HCT116 (cell line): ENCODE results near the gene EHD1. TPM values are rescaled to one million over a fixed set of nuclear protein-coding genes. Genes with fewer than 3 reads are reported as not detected.

Experiments used
- ATAC-seq: fragments of 200-7000 bp; cut with Tn5 transposase; 2 replicates; pipeline ENCODE4 v1.9.1; 2020; ENCODE audit warnings: mild to moderate bottlenecking, moderate library complexity
- BruUV-seq: library from RNA; stranded (reverse); fragments of 400-500 nt; replicated peaks from 2 replicates; lab custom pipeline; 2021; lab: Mats Ljungman, UMichigan
- CTCF ChIA-PET: fragments of 300-600 bp; sonication (Branson Sonifier 250); formaldehyde crosslinking; loops from one replicate; lab custom pipeline; 2021; ENCODE audit warnings: antibody characterized with exemption; lab: Charles Lee
- POLR2A ChIA-PET: fragments of 300-600, 350-600 bp; sonication (Branson Sonifier 250); formaldehyde crosslinking; loops from one replicate; lab custom pipeline; 2021; ENCODE audit warnings: antibody characterized with exemption; lab: Charles Lee
- RAD21 ChIA-PET, 2 experiments: fragments of 300-600 bp; sonication (Branson Sonifier 250); formaldehyde crosslinking; loops; one replicate each; lab custom pipeline; 2023; ENCODE audit warnings: low total read pairs in 2 of 2; ENCODE audit not compliant: uncharacterized antibody in 2 of 2, unreplicated experiment in 2 of 2, low non-redundant PET in 1 of 2; lab: Charles Lee
- DNase-seq: peaks from one replicate; pipeline ENCODE4 v3.0.0-alpha.2; 2010; ENCODE audit warnings: low read depth, low spot score
- H2AFZ ChIP-seq: fragments of 200-600 bp; shearing (Covaris generic), sonication (generic); 2 replicates; pipeline ENCODE4 v1.6.1; 2017; ENCODE audit warnings: low read depth, mixed run types, mixed read lengths, antibody characterized with exemption, low read length; ENCODE audit not compliant: poor library complexity, severe bottlenecking
- H3K27ac ChIP-seq: 2 replicates; pipeline ENCODE4 v1.5.1; 2012; ENCODE audit warnings: low read depth, low read length
- H3K27me3 ChIP-seq: fragments of 200-600 bp; sonication (generic); 2 replicates; pipeline ENCODE4 v1.6.1; 2016; ENCODE audit warnings: mixed run types, low read length, mixed read lengths; ENCODE audit not compliant: insufficient read depth
- H3K36me3 ChIP-seq, 2 experiments: fragments of 200-500 bp in 1 of 2; fragments of 200-600 bp in 1 of 2; sonication (Bioruptor generic) in 1 of 2; sonication (generic) in 1 of 2; 2 replicates each; pipeline versions ENCODE4 v1.5.1 to v1.6.1; 2014 to 2016; ENCODE audit warnings: low read length in 2 of 2, inconsistent platforms in 1 of 2, mixed read lengths in 1 of 2, mixed run types in 1 of 2; ENCODE audit not compliant: insufficient read depth in 2 of 2, control insufficient read depth in 1 of 2
- H3K4me1 ChIP-seq, 2 experiments: fragments of 200-600 bp in 1 of 2; sonication (generic) in 1 of 2; 2 replicates each; pipeline versions ENCODE4 v1.5.1 to v1.6.1; 2012 to 2017; ENCODE audit warnings: low read length in 2 of 2, inconsistent platforms in 1 of 2, mild to moderate bottlenecking in 1 of 2, mixed read lengths in 1 of 2, mixed run types in 1 of 2, moderate library complexity in 1 of 2; ENCODE audit not compliant: insufficient read depth in 2 of 2, control insufficient read depth in 1 of 2
- H3K4me2 ChIP-seq: fragments of 200-600 bp; sonication (generic); 2 replicates; pipeline ENCODE4 v1.6.1; 2017; ENCODE audit warnings: mixed run types, low read length, mixed read lengths
- H3K4me3 ChIP-seq, 2 experiments: fragments of 200-600 bp in 1 of 2; sonication (generic) in 1 of 2; replicated peaks in 1 of 2; 2 replicates each; pipeline ENCODE4 v1.5.1; 2011 to 2016; ENCODE audit warnings: low read length in 2 of 2, control low read depth in 1 of 2, low read depth in 1 of 2, mild to moderate bottlenecking in 1 of 2, mixed read lengths in 1 of 2, mixed run types in 1 of 2
- H3K79me2 ChIP-seq: fragments of 200-600 bp; sonication (generic); 2 replicates; pipeline ENCODE4 v1.6.1; 2017; ENCODE audit warnings: mild to moderate bottlenecking, mixed run types, low read length, moderate library complexity, mixed read lengths; ENCODE audit not compliant: insufficient read depth
- H3K9ac ChIP-seq: fragments of 200-600 bp; sonication (generic); 2 replicates; pipeline ENCODE4 v1.6.1; 2016; ENCODE audit warnings: low read length, mixed read lengths
- H3K9me2 ChIP-seq: fragments of 200-600 bp; sonication (generic), shearing (Covaris generic); 2 replicates; pipeline ENCODE4 v1.6.1; 2017; ENCODE audit warnings: mixed run types, mild to moderate bottlenecking, moderate library complexity; ENCODE audit not compliant: insufficient read depth
- H3K9me3 ChIP-seq, 2 experiments: fragments of 200-500 bp in 1 of 2; fragments of 200-600 bp in 1 of 2; sonication (Bioruptor generic) in 1 of 2; sonication (generic) in 1 of 2; 2 replicates each; pipeline ENCODE4 v1.6.1; 2014 to 2017; ENCODE audit warnings: low read length in 2 of 2, mixed read lengths in 2 of 2, inconsistent platforms in 1 of 2, low read depth in 1 of 2, mild to moderate bottlenecking in 1 of 2, mixed run types in 1 of 2, moderate library complexity in 1 of 2; ENCODE audit not compliant: control insufficient read depth in 1 of 2, insufficient read depth in 1 of 2
- H4K20me1 ChIP-seq: fragments of 200-600 bp; sonication (generic), shearing (Covaris generic); 2 replicates; pipeline ENCODE4 v1.6.1; 2017; ENCODE audit warnings: mixed run types, mild to moderate bottlenecking, moderate library complexity; ENCODE audit not compliant: insufficient read depth
- ATF3 ChIP-seq: IDR thresholded peaks from 2 replicates; pipeline ENCODE4 v1.6.1; 2012
- CEBPB ChIP-seq: IDR thresholded peaks from 2 replicates; pipeline ENCODE4 v1.6.1; 2012; ENCODE audit warnings: low read depth
- EGR1 ChIP-seq: IDR thresholded peaks from 2 replicates; pipeline ENCODE4 v1.6.1; 2012; ENCODE audit warnings: low read depth
- ELF1 ChIP-seq: IDR thresholded peaks from 2 replicates; pipeline ENCODE4 v1.6.1; 2012; ENCODE audit warnings: low read depth, borderline replicate concordance
- EZH2phosphoT487 ChIP-seq: fragments of 200-600 bp; IDR thresholded peaks from 2 replicates; pipeline ENCODE4 v1.6.1; 2018; ENCODE audit warnings: antibody characterized with exemption, borderline replicate concordance
- MAX ChIP-seq: IDR thresholded peaks from 2 replicates; pipeline ENCODE4 v1.6.1; 2012
- POLR2A ChIP-seq: IDR thresholded peaks from 2 replicates; pipeline ENCODE4 v1.7.0; 2011; ENCODE audit warnings: borderline replicate concordance; ENCODE audit not compliant: insufficient read depth, insufficient read length; ENCODE audit errors: extremely low read depth
- POLR2AphosphoS5 ChIP-seq: IDR thresholded peaks from 2 replicates; pipeline ENCODE4 v1.6.1; 2011; ENCODE audit warnings: mild to moderate bottlenecking, low read depth, low read length, moderate library complexity
- REST ChIP-seq: IDR thresholded peaks from 2 replicates; pipeline ENCODE4 v1.6.1; 2012; ENCODE audit warnings: low read depth
- SIN3A ChIP-seq: IDR thresholded peaks from 2 replicates; pipeline ENCODE4 v1.6.1; 2012; ENCODE audit warnings: low read depth
- SP1 ChIP-seq: IDR thresholded peaks from 2 replicates; pipeline ENCODE4 v1.6.1; 2012; ENCODE audit warnings: low read depth
- SRF ChIP-seq: IDR thresholded peaks from 2 replicates; pipeline ENCODE4 v1.6.1; 2012; ENCODE audit warnings: low read depth
- TCF7L2 ChIP-seq: IDR thresholded peaks from 2 replicates; pipeline ENCODE4 v1.7.0; 2011; ENCODE audit warnings: borderline replicate concordance, inconsistent platforms; ENCODE audit not compliant: insufficient read depth, insufficient read length; ENCODE audit errors: extremely low read depth
- YY1 ChIP-seq: IDR thresholded peaks from 2 replicates; pipeline ENCODE4 v1.6.1; 2011; ENCODE audit warnings: low read length, low read depth, moderate library complexity, mild to moderate bottlenecking; ENCODE audit not compliant: insufficient replicate concordance; ENCODE audit errors: extremely low read depth
- ZBTB33 ChIP-seq: IDR thresholded peaks from 2 replicates; pipeline ENCODE4 v1.6.1; 2011; ENCODE audit warnings: mild to moderate bottlenecking, low read length, moderate library complexity; ENCODE audit not compliant: insufficient replicate concordance; ENCODE audit errors: extremely low read depth
- ZFX ChIP-seq: fragments of 450-650 bp; IDR thresholded peaks from 2 replicates; pipeline ENCODE4 v1.6.1; 2017
- intact Hi-C: fragments of 100-400 bp; cut with micrococcal nuclease; formaldehyde crosslinking; loops from 2 replicates; pipeline ENCODE4 v1.10.0; 2022
- total RNA-seq: library from RNA; stranded (reverse); gene quantifications from one replicate; pipeline ENCODE4 v1.2.1, GENCODE V29; 2021; ENCODE audit not compliant: unreplicated experiment

The EHD1 gene
- total RNA-seq, 1 experiment from 2014 or later: 48.1 TPM

- no peak for TF ChIP-seq EZH2phosphoT487
- no peak for TF ChIP-seq ZFX
- TF ChIP-seq SRF: no peak
- TF ChIP-seq YY1: no peak
- TF ChIP-seq, all 23 proteins: peak for 3
Observed at GRCh38 chr11:64842851-64843685, 35.4 kb downstream of the EHD1 start (continued).

- Histone ChIP-seq H4K20me1 (no peaks in the 10 kb centered on the region), H3K9ac (peak overlapping the region; percentile 87), H3K27me3 (no peaks in the 10 kb centered on the region)
- TF ChIP-seq SP1 (no peak), YY1 (no peak), TCF7L2 (no peak), EGR1 (no peak), REST (no peak), ATF3 (no peak), SIN3A (no peak), ZBTB33 (no peak), ELF1 (no peak), POLR2AphosphoS5 (no peak), ZFX (no peak), MAX (no peak), CEBPB (no peak), POLR2A (no peak)
- TF ChIP-seq, all 23 proteins: peak for 0
- ATAC-seq: no peak
- Histone ChIP-seq H3K9me3 (no peaks in the 10 kb centered on the region), H3K79me2 (peaks cover 22% of the 10 kb centered on the region), H3K4me3 (peak overlapping the region; percentile 60 to 95), H3K9me2 (no peaks in the 10 kb centered on the region), H3K4me1 (peaks cover 34 to 53% of the 10 kb centered on the region in 2 experiments), H3K36me3 (peaks cover 5 to 6% of the 10 kb centered on the region in 2 experiments; a peak in 3 of 4 replicates), H3K27ac (peak overlapping the region; percentile 97), H2AFZ (no peak overlapping the region), H3K4me2 (peak overlapping the region; percentile 100)
- intact Hi-C loops: loop anchor here (5.0 to 10.0 kb wide), 2 partner anchors 55 to 412 kb away; no protein-coding TSS in a partner anchor
- POLR2A ChIA-PET: no interaction called here
- RAD21 ChIA-PET: no interaction called here
- DNase-seq: no peak
- TSS peak; percentile 30 for BruUV-seq
- CTCF ChIA-PET: interaction anchor here (1.5 kb wide), 1 partner anchor 55 kb away, joined by 5 read pairs; no protein-coding TSS in a partner anchor
Observed at GRCh38 chr11:64842366-64842759, 36.1 kb downstream of the EHD1 start.
